HG02973 (cell line): ENCODE measurements around the gene CDADC1.
A peak's percentile ranks its signal among the peaks of the same experiment; 100 is the strongest.

Experiments used
- ATAC-seq: cut with Tn5 transposase; IDR thresholded peaks from one replicate; pipeline ENCODE4 v1.9.1; 2021; ENCODE audit warnings: moderate library complexity; ENCODE audit not compliant: unreplicated experiment

Gene CDADC1

DNA sequence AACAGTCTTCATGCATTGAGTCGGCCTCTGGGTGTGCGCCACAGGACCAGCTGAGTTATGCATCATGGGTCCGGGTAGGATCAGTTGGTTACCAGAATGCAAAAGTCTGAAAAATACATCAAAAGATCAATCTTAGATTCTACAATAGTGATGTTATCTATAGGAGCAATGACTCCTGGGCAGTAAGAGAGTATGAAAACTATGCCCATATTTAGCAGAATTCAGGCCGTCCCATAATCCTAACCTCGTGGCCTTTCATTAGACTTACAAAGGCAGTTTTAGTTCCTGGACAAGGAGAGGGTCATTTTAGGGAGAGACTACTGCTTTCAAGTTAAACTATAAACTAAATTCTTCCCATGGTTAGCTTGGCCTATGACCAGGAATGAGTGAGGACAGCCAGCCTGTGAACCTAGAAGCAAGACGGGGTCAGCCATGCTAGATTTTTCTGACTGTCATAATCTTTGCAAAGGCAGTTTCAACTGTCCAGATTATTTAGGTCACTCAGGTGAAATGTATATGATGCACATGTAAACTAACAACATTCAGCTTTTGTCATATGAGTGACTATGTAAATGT lies 11.8 kb upstream of the CDADC1 start:
- no peak for ATAC-seq

DNA sequence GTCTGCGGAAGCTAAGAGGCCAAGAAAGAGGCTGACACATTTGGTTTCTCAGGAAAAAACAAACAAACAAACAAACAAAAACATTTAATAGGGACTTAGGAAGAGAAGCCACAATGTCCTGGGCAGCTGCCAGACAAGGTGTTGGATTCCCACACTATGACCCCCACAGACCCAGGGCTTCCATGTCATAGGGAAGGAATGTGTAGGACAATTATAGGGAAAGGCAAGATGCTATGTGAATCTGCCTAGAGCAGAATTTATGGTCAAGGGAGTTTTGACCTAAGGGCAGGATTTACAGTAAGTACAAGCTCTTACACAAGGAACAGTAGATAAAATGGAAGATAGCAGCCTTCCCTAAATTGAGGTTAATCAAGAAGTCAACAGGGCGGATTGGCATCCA lies 9.1 kb upstream of the CDADC1 start:
- no peak for ATAC-seq

DNA sequence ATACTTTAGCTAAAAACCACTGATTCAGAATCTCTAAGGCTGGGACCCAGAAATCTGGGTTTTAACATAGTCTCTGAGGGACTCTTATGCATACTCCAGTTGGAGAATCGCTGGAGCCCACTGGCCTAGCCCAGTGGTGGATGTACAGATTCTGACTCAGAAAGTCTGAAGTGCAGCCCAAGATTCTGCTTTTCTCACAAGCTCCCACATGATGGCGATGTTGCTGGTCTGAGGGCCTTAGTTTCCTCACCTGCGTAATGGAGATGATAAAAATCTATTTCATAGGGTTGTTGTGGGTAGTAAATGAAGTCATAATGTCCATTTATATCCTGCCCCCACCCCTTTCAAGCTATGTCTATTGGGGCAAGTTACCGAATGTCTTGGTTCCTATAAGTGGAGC lies 7.7 kb upstream of the CDADC1 start:
- ATAC-seq: no peak

DNA sequence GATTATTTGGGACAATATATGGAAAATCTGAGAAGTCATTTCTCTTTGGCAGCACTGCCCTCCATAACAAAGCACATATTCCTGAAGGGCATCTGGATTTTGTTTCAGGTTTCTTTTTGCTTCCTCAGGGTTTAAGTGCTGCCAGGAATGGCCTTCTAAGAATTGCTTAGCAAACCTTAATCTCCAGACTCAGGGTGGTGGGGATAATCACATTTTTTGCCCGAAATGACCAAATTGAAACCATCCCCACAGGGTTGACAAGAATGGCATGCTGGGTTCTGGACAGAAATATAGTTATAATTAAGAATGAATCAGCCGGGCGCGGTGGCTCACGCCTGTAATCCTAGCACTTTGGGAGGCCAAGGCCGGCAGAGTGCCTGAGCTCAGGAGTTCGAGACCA lies 6.4 kb upstream of the CDADC1 start:
- no peak for ATAC-seq

DNA sequence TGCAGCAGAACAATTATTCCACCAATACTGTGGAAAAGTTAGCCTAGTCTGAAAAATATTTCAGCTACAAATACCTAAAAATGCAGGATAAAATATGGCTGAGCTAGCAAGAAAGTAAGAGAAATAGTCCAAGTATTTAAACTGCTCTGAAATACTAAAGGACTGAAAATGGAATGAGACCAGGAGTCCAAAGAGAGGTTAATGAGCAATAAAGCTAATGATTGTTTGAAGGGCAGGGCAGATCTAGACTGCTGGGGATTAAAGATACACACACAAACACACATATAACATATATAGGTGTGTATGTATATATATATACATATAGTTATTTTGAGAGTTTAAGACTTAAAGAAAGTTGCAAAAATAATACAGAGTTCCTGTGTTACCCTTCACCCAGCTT lies 2.6 kb upstream of the CDADC1 start:
- ATAC-seq: no peak

DNA sequence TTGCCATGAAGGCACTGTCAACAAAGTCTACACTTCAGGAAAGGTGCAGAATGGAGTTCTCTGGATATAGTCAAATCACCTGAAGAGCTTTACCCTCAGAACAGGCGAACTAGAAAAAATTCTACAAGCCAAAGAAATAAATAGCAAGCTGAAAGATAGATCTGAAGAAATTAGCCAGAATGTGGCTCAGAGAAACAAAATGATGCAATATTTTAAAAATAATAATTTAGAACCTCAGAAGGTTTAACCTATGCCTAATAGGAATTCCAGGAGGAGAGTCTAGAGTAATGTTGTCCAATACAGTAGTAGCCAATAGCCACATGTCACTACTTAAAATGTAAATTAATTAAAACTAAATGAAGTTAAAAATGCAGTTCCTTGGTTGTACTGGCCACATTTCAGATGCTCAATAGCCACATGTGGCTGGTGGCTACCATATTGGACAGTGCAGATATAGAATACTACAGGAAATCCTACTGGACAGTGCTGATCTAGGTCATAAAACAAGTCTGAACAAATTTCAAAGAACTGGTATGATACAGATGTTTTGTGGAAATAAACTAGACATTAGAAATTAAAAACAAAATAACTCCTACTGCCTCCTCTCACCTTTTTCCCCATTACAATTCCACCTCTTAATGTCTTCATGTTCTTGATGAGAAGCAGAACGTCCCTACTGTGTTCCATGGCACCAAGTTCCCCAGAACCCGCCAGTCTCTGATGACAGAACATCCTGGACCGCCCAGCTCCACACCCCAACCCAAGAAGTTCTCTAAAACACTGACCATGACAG lies 679 bp upstream of the CDADC1 start:
- ATAC-seq: peak; percentile 24

DNA sequence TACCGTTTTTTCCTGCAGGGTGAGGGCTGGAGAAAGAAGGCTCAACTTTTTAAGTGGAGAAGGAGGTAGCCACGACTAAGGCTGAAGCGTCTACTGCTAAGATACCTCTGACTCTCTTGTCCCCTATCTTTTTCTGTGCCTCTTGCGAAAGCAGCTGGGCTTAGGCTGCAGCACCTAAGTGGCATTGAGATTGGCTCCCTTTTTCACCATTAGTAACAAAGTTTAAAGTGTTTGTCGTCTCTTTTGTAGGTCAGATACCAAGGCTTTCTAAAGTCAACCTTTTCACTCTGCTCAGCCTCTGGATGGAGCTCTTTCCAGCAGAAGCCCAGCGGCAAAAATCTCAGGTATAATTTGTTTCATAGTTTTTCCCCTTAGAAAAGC lies 887 bp downstream of the CDADC1 start:
- ATAC-seq: peak; percentile 13

DNA sequence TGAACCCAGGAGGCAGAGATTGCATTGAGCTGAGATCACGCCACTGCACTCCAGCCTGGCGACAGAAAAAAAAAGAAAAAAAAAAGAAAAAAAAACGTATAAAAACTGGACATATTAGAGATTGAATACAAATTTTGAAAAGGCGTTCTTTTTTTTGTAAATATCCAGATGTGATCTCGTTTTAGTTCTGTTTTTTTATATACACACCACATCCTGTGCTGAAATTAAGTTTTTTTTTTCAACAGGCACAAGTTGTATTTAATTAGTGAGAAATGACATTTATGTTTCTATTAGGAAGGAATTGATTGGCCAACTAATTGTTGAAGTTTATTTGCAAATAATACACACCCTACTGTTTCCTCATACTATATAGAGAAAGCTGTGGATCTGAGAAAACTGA lies 3.6 kb downstream of the CDADC1 start:
- ATAC-seq: no peak

DNA sequence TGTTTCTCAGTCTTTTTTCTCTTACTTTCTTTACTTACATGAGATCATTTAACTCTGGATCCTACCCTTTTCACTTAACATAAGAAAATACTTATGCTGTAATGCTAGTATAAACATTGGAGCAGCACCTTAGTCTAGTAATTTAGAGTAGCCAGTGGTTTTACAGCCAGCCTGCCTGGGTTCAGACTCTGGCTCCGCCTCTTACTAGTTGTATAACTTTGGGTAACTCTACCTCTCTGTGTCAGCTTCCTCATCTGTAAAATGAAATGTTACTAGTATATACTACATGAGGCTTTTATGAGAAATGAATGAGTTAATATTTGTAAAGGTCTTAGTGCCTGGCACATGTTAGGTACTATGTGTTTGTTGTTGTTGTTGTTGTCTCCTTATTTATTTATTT lies 5.6 kb downstream of the CDADC1 start:
- ATAC-seq: no peak

DNA sequence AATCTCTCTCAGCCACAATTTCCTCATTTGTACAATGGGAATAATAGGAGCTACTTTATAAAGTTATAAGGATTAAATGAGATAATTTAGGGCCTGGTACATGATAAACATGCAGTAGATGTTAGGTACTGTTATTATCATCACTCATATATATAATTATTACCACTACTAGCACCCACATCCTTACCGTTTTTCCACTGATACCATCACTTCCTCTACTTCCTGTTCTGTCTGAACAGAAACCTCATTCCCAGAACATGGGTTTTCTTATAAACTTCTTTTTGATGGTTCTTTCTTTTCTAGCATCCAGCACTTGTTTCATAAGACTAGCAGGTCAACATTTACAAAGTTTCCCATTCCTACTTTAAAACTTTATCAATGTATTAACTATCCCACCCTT lies 6.3 kb downstream of the CDADC1 start:
- ATAC-seq: no peak

DNA sequence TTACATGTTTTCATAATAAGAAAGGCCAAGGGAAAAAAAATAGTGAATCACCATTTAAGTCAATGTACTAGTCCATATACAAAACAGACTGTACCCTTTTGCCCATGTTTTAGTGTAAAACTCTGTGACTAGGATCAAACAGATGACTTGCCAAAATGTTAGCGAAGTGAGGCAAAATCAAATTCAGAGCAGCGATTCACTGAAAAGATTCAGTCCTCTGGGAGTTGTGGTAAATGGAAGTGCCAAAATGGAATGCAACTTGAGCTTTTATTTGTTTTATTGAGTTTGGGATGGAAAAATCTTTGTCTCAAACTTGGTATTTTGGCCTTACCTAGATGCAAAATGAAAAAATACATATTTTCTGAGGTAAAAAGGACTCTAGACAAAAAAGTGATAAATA lies 9.1 kb downstream of the CDADC1 start:
- ATAC-seq: no peak

DNA sequence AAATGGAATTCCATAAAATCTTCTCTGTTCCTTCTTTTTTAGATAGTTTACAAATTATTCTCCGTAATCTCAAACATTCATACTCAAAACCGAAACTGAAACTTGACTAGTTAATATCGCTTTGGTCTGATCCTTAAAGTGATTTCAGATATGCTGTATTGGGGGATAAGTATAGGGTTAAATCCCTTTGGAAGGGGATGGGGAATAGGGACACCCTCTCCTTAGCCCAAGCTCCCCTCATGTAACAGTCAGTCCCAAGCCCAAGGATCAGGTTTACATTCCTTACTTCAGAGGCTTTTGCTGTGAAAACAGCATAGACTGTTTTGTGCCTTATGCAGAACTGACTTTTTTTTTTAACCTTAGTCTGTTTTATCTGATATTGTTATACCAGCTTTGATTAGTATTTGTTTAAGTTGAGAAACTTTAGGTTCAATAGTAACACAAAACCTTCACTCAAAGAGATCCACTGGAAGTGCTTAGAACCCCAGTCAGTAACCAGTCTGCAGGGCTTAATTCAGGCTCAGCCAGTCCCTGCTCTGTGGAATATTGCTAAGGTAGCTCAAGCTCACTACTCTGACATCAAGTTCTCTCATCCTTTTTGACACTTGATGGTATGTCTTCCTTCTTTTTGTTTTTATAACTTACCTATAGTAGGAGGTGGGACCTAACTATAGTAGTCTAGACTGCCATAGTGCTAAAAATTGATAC lies 10.5 kb downstream of the CDADC1 start:
- no peak for ATAC-seq

DNA sequence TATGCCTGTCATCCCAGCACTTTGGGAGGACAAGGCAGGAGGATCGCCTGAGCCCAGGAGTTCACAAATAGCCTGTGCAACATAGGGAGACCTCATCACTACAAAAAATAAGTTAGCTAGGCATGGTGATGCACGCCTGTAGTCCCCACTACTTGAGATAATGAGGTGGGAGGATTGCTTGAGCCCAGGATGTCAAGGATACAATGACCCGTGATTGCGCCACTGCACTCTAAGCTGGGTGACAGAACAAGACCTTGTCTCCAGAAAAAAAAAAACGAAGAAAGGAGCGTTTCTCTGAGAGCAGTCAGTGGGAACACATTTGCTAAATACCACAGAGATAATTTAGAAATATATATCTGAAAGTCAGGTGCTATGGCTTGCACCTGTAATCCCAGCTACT lies 11.9 kb downstream of the CDADC1 start:
- ATAC-seq: no peak

DNA sequence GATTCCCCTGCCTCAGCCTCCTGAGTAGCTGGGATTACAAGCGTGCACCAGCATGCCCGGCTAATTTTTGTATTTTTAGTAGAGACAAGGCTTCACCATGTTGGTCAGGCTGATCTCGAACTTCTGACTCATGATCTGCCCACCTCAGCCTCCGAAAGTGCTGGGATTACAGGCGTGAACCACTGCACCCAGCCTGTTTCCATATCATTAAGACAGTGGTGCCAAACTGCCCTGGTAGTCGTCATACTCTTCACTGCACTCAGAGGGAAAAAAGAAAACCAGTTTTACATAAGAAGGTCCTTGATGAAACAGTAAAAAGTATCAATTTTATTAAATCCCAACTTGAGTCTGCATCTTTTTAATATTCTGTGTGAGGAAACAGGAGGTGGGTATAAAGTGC lies 14.9 kb downstream of the CDADC1 start:
- no peak for ATAC-seq

DNA sequence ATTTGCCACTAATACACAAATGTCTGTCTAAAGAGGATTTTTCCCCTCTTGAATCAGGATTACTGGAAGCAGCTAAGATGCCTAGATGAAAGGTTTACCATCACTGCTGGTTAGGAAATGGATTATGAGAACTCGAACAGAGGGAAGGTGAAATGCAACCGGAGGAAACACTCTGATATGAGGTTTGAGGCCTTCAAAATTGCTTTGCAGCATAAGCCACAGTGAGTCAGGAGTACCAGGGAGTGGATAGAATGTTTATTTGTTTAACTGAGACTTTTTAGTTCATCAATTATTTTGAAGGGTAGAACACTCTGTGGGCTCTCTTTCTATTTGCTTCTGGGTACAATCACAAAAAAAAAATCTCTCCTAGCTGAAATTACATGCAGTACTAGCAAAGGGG lies 18.1 kb downstream of the CDADC1 start:
- ATAC-seq: no peak

DNA sequence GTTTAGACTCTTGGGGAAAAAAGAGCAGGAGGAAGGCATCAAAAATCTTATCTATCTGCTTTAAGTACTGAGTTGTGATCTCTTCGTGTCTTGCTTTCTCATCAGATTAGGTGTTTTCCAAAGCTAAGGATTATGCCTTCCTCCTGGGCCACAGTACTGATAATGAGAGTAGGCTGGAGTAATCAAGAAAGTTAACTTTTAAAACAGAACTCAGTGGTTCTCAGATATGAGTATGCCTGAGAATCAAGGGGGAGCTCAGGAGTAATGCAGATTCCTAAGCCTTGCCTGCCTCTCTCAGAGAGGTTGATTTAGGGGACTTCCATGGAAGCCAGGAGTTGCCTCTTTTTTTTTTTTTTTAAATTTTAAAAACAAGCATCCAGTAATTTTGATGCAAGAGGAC lies 23.5 kb downstream of the CDADC1 start:
- ATAC-seq: no peak

DNA sequence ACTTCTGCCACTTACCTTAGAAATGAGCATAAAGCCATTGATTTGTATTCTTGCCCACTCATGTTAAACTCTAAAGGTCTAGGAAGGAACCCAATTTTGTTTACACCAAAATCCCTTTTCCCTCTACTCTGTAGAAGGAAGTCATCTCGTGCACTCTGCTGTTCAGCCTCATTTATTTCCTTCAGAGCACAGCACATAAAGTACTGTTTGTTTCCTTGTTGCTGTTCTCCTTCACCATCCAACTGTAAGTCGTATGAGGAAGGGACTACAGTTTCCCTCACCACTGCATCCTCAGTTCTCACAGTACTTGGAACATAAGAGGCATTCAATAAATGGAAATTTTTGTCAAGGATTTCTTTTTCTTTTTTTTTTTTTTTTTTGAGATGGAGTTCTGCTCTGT lies 24.6 kb downstream of the CDADC1 start:
- ATAC-seq: no peak

DNA sequence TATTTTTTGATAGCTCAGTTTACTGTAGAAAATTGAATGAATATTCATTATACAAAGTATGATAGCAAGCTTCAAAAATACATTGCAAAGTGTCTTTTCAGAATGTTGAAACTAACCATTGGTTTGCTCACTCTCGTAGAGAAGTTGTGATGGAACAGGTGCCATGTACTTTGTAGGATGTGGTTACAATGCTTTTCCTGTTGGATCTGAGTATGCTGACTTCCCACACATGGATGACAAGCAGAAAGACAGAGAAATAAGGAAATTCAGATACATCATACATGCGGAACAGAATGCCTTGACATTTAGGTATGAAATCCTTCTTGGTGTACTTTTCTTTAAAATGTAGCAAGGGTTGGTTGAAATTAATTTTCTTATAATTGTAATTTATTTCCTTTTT lies 30.5 kb downstream of the CDADC1 start:
- no peak for ATAC-seq

DNA sequence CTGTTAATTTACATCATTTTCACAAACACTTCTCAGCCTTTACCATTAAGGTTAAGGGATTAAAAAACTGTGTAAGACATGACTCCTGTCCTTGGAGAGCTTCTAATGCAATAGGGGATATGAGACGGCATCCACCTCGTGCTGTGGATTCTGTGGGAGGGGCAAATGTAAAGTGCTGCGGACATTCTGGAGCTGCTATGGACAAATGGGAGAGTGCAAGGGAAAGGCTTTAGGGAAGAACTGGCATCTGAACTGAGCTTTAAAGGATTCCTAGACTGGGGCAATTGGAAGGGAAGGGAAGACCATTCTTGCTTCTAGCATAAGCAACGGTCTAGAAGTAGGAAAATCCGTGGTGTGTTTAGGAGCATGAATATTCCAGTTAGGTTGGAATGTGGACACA lies 31.4 kb downstream of the CDADC1 start:
- no peak for ATAC-seq

DNA sequence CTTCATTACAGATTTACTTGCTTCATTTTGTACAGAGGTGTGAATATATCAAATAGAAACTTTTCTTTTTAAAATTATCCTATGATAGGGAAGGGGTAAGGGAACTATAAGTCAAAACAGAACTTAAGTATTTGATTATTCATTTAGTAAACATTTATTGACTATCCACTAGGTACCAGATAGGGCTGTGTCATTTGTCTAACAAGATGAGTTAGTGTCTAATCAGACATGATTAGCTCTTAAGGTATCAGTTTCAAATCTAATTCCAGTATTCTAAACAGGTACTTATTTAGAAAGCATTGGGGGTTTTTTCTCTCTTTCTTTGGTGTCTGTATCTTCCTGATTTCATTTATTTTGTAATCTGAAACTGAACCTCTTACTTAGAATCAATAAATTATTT lies 32.2 kb downstream of the CDADC1 start:
- ATAC-seq: no peak

DNA sequence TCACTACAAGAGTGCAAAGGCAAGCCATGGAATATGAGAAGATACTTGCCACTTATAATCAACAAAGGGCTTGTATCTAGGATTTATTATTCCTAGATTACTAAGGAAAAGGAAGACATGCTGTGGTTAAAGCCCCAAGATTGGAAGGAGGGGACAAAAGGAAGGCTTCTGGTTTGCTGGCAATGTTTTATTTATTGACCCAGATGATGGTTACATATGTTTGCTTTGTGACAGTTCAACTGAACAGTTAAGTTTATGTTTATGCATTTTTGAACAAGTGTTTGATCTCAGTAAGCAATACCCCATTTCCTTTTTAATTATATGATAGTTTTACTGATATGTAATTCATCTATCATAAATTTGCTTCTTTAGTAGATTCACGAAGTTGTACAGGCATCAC lies 40.3 kb downstream of the CDADC1 start:
- no peak for ATAC-seq

DNA sequence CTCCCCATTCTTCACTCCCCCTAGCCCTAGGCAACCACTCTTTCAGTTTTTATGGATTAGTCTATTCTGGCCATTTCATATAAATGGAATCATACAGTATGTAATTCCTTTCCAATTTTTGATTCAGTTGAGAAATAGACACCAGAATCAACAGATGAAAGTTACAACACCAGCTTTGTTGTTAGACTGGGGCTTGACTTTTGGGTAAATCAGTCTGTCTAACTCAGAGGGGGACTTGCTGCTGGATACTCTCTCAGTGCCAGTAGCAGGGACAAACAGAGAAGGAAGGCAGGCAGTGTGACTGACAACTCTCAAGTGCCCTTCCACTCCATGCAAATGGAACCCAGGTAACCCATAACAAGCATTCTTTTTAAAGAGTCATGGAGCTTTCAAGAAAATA lies 40.7 kb downstream of the CDADC1 start:
- ATAC-seq: no peak
